Measurements from ENCODE around the gene HHLA2.

HHLA2 gene

GRCh38 chr3:108391917-108392593 is 95.7 kb downstream of the HHLA2 start:
- no peak for DNase-seq

GRCh38 chr3:108393128-108393900 is 97.0 kb downstream of the HHLA2 start:
- DNase-seq = no peak

GRCh38 chr3:108394016-108394415 is 97.7 kb downstream of the HHLA2 start:
- no peak for DNase-seq

- DNase-seq = no peak
Observed at GRCh38 chr3:108394563-108394962, 98.2 kb downstream of the HHLA2 start.

- DNase-seq = no peak
Observed at GRCh38 chr3:108396336-108396735, 100.0 kb downstream of the HHLA2 start.

- no peak for DNase-seq
Observed at GRCh38 chr3:108398510-108398909, 102.2 kb downstream of the HHLA2 start.

GRCh38 chr3:108401836-108402235 is 105.5 kb downstream of the HHLA2 start:
- DNase-seq = no peak

- DNase-seq = no peak
Observed at GRCh38 chr3:108403198-108403597, 106.8 kb downstream of the HHLA2 start.

- DNase-seq = no peak
Observed at GRCh38 chr3:108403686-108404345, 107.5 kb downstream of the HHLA2 start.

- DNase-seq = no peak
Observed at GRCh38 chr3:108404368-108404767, 108.0 kb downstream of the HHLA2 start.

GRCh38 chr3:108406063-108406660 is 109.8 kb downstream of the HHLA2 start:
- DNase-seq = no peak

GRCh38 chr3:108406661-108407206 is 110.4 kb downstream of the HHLA2 start:
- DNase-seq = peak in 22 of 56 donors; percentile 7 to 66 (median 28)

- DNase-seq = no peak
Observed at GRCh38 chr3:108407886-108408285, 111.5 kb downstream of the HHLA2 start.

GRCh38 chr3:108408883-108409799 is 112.8 kb downstream of the HHLA2 start:
- DNase-seq = no peak

- DNase-seq = no peak
Observed at GRCh38 chr3:108409800-108410178, 113.4 kb downstream of the HHLA2 start.

- DNase-seq = no peak
Observed at GRCh38 chr3:108410531-108410984, 114.2 kb downstream of the HHLA2 start.

GRCh38 chr3:108412121-108412750 is 115.9 kb downstream of the HHLA2 start:
- DNase-seq = no peak

- no peak for DNase-seq
Observed at GRCh38 chr3:108414007-108414406, 117.7 kb downstream of the HHLA2 start.

- no peak for DNase-seq
Observed at GRCh38 chr3:108415661-108416060, 119.3 kb downstream of the HHLA2 start.
